ENCODE results near the gene GPR173. TPM values are rescaled to one million over a fixed set of nuclear protein-coding genes. Genes with fewer than 3 reads are reported as not detected.

Gene GPR173
- total RNA-seq, 1 donor from 2014 or later = 2.1 TPM

GRCh38 chrX:53093177-53093655 is 44.6 kb downstream of the GPR173 start:
- Histone ChIP-seq H3K36me3 (no peaks in the 10 kb centered on the region), H3K27me3 (no peaks in the 10 kb centered on the region), H3K4me1 (no peaks in the 10 kb centered on the region), H3K9me3 (no peaks in the 10 kb centered on the region), H3K4me3 (peak overlapping the region; percentile 57 to 58), H3K27ac (peak overlapping the region; percentile 80 to 81)
- DNase-seq (ENCODE audit: low spot score in 2 of 2) = peak; percentile 48 to 89
- intact Hi-C loops (cut with DNase I) = loop anchor here (1.0 to 10.0 kb wide), 5 partner anchors 21 to 1198 kb away; partner anchors contain the start of genes HSD17B10, KDM5C and MAGED1
- TF ChIP-seq, protein P1, sequence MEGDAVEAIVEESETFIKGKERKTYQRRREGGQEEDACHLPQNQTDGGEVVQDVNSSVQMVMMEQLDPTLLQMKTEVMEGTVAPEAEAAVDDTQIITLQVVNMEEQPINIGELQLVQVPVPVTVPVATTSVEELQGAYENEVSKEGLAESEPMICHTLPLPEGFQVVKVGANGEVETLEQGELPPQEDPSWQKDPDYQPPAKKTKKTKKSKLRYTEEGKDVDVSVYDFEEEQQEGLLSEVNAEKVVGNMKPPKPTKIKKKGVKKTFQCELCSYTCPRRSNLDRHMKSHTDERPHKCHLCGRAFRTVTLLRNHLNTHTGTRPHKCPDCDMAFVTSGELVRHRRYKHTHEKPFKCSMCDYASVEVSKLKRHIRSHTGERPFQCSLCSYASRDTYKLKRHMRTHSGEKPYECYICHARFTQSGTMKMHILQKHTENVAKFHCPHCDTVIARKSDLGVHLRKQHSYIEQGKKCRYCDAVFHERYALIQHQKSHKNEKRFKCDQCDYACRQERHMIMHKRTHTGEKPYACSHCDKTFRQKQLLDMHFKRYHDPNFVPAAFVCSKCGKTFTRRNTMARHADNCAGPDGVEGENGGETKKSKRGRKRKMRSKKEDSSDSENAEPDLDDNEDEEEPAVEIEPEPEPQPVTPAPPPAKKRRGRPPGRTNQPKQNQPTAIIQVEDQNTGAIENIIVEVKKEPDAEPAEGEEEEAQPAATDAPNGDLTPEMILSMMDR (IDR thresholded peaks at IDR 0.05) = peak; percentile 50 to 61 (median 56)

DNA sequence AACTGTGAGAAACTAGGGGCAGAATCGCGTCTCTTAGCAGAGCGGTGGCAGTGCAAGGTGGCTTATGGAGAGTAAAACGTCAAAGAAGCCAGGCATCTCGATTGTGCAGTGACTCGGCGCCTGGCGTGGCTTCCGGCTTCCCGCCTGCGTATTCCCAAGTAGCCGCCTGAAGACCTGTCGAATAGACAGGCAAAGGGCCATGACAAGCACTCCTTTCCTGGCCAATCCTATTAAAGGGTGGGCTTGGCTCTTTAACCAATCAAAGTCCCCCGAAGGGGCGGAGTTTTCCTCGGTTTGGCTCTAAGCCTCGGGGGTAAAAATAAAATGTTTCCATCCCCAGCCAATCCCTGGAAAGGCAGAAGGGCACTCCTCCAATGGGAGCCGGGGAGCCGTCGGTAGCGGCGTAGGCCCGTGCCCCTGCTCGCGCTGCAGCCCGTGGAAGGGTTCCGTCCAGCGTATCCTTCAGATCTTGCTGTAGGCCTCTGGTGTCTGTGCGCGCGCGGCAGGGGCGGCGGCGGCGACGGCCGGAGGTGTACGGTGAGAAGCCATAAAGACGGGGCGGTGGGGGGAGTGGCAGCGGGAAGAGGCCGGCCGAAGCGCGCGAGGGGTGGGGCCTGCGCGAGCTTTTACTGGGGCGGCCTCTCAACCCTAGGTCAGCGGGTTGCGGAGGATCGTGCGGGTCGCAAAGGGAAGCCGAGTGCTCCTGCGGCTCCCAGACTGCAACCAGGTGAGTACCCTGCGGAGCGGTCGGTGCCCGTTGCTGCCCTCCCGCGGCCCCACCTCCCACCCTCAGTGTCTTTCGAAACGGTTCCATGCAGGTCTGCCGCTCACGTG is 45.4 kb downstream of the GPR173 start, which contains the start of gene KANTR:
TSS of gene KANTR (plus strand) at position 395 of the 834 bp plus-strand sequence. CDS start 30,131 bp downstream, outside the sequence.
- DNase-seq (ENCODE audit: low spot score in 2 of 2) = peak; percentile 74 to 93
- Histone ChIP-seq H3K4me3 (peak within 1 kb of the TSS; percentile 58 to 73), H3K9me3 (no peaks in the 10 kb centered on the region), H3K27me3 (peaks cover 3% of the 10 kb centered on the region), H3K4me1 (no peaks in the 10 kb centered on the region), H3K27ac (peak within 1 kb of the TSS; percentile 80 to 81), H3K36me3 (peaks cover 0 to 5% of the 10 kb centered on the region in 2 donors)
- intact Hi-C loops (cut with DNase I) = loop anchor here (1.0 to 10.0 kb wide), 5 partner anchors 22 to 1199 kb away; partner anchors contain the start of genes HSD17B10, KDM5C and MAGED1
- TF ChIP-seq, protein P1 (IDR thresholded peaks at IDR 0.05) = no peak

DNA sequence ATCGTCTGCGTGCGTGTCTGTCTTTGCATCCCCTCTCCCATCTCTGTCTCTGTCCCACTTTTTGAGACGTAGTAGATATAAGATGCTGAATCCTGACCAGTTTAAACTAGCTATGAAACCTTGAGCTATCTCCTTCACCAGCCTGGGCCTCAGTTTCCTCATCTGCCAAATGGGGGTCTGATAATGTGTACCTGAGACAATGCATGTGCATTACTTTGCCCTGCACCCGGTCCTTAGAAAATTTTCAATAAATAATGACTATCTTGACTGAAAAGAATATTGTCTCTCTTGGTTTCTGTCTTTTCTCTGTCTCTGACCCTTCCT is 46.0 kb downstream of the GPR173 start:
- no peaks in the 10 kb centered on the region for H3K4me1 ChIP-seq
- TF ChIP-seq, protein P1 (IDR thresholded peaks at IDR 0.05) = no peak
- DNase-seq (ENCODE audit: low spot score in 2 of 2) = no peak
- intact Hi-C loops (cut with DNase I) = loop anchor here (5.0 to 10.0 kb wide), 4 partner anchors 97 to 1200 kb away; partner anchors contain the start of genes HSD17B10, KDM5C and MAGED1
- peaks cover 8% of the 10 kb centered on the region for H3K27me3 ChIP-seq
- H3K27ac ChIP-seq = peak overlapping the region; percentile 78 to 80
- H3K9me3 ChIP-seq = no peaks in the 10 kb centered on the region
- H3K4me3 ChIP-seq = peak overlapping the region; percentile 58 to 73
- H3K36me3 ChIP-seq = peaks cover 0 to 5% of the 10 kb centered on the region in 2 donors

GRCh38 chrX:53095796-53096195 is 47.2 kb downstream of the GPR173 start:
- Histone ChIP-seq H3K36me3 (peaks cover 4 to 5% of the 10 kb centered on the region in 2 donors), H3K4me3 (no peak overlapping the region), H3K27me3 (peaks cover 9% of the 10 kb centered on the region), H3K27ac (no peak overlapping the region), H3K9me3 (no peaks in the 10 kb centered on the region), H3K4me1 (no peaks in the 10 kb centered on the region)
- peak in 1 of 2 donors; percentile 41 for DNase-seq (ENCODE audit: low spot score in 2 of 2)
- intact Hi-C loops (cut with DNase I) = loop anchor here (10.0 kb wide), 2 partner anchors 129 to 1201 kb away; partner anchors contain the start of genes KDM5C and MAGED1
- TF ChIP-seq, protein P1 (IDR thresholded peaks at IDR 0.05) = no peak

GRCh38 chrX:53114864-53115549 is 66.4 kb downstream of the GPR173 start:
- H3K27ac ChIP-seq = peak overlapping the region; percentile 6 to 14
- no peaks in the 10 kb centered on the region for H3K9me3 ChIP-seq
- peaks cover 0 to 3% of the 10 kb centered on the region in 2 donors for H3K4me1 ChIP-seq
- no peaks in the 10 kb centered on the region for H3K36me3 ChIP-seq
- no peak overlapping the region for H3K4me3 ChIP-seq
- H3K27me3 ChIP-seq = no peaks in the 10 kb centered on the region
- TF ChIP-seq, protein P1 (IDR thresholded peaks at IDR 0.05) = no peak
- DNase-seq (ENCODE audit: low spot score in 2 of 2) = no peak
- intact Hi-C loops (cut with DNase I) = no loop called here

Data from ascending aorta (tissue), 2 donors.